Measurements from ENCODE around the gene STAC3.

- no peak for TF ChIP-seq CTCF (IDR thresholded peaks at IDR 0.05; ENCODE audit: low read length)
- no peak for TF ChIP-seq EZH2phosphoT487 (IDR thresholded peaks at IDR 0.05; ENCODE audit: low read length)
These were observed 11.4 kb downstream of the STAC3 start for GRCh38 chr12:57239587-57240065.

All from MM.1S (cell line).